ENCODE data around the gene ABL1.
A peak's percentile ranks its signal among the peaks of the same experiment; 100 is the strongest.

Gene ABL1

GRCh38 chr9:130854092-130854491, 19.0 kb downstream of the ABL1 start:
- DNase-seq: no peak

GRCh38 chr9:130854835-130855234, 19.8 kb downstream of the ABL1 start:
- no peak for DNase-seq

GRCh38 chr9:130856474-130856873, 21.4 kb downstream of the ABL1 start:
- no peak for DNase-seq

GRCh38 chr9:130857864-130858738, 23.0 kb downstream of the ABL1 start:
- no peak for DNase-seq

- DNase-seq: no peak
Observed at GRCh38 chr9:130858739-130859705, 24.0 kb downstream of the ABL1 start.

- DNase-seq: no peak
Observed at GRCh38 chr9:130860458-130861316, 25.6 kb downstream of the ABL1 start.

GRCh38 chr9:130861372-130862180, 26.5 kb downstream of the ABL1 start:
- no peak for DNase-seq

GRCh38 chr9:130862217-130862616, 27.2 kb downstream of the ABL1 start:
- DNase-seq: no peak

- no peak for DNase-seq
Observed at GRCh38 chr9:130862747-130863146, 27.7 kb downstream of the ABL1 start.

- DNase-seq: no peak
Observed at GRCh38 chr9:130864541-130864940, 29.5 kb downstream of the ABL1 start.

- DNase-seq: no peak
Observed at GRCh38 chr9:130865921-130866320, 30.9 kb downstream of the ABL1 start.

- DNase-seq: peak; percentile 64
Observed at GRCh38 chr9:130866474-130866965, 31.5 kb downstream of the ABL1 start.

GRCh38 chr9:130867556-130867955, 32.5 kb downstream of the ABL1 start:
- no peak for DNase-seq

GRCh38 chr9:130868230-130868629, 33.2 kb downstream of the ABL1 start:
- no peak for DNase-seq

GRCh38 chr9:130869250-130869649, 34.2 kb downstream of the ABL1 start:
- DNase-seq: peak; percentile 12

GRCh38 chr9:130870491-130871381, 35.7 kb downstream of the ABL1 start:
- DNase-seq: no peak

GRCh38 chr9:130871395-130872062, 36.5 kb downstream of the ABL1 start:
- no peak for DNase-seq

GRCh38 chr9:130872093-130872492, 37.0 kb downstream of the ABL1 start:
- DNase-seq: no peak

GRCh38 chr9:130872508-130872907, 37.5 kb downstream of the ABL1 start:
- DNase-seq: no peak

All from NCI-H1048 (cell line).